Stimulated activated CD4-positive, alpha-beta T cell treated with anti-CD3 and anti-CD28 coated beads, Interleukin-4, amount 100 ng/mL, for 1 hour (primary cell): ENCODE results near the gene SCN2A.
"Not testable (repeated sequence)": the region's sequence is repeated elsewhere in the genome, so short reads cannot be mapped to it uniquely, and the experiment has no call there.

Experiments used
- DNase-seq: peaks from one replicate; pipeline ENCODE4 v3.0.0-alpha.2; 2020

SCN2A gene

DNA sequence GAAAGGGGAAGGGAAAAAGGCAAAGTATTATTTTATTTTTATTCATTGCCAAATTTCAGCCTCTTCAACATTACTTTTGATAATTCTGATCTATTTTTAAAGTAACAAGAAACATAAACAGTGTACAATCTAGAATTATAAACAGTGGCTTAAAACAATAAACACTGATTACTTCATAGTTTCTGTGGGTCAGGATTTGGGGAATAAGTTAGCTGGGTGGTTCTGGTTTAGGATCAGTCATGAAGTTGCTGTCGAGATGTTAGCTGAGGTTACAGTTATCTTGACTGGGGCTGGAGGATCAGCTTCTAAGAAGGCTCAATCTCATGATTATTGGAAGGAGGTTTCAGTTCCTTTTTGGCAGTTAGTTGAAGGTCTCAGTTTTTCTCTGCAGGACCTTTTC lies 109.2 kb downstream of the SCN2A start:
- DNase-seq: no peak

DNA sequence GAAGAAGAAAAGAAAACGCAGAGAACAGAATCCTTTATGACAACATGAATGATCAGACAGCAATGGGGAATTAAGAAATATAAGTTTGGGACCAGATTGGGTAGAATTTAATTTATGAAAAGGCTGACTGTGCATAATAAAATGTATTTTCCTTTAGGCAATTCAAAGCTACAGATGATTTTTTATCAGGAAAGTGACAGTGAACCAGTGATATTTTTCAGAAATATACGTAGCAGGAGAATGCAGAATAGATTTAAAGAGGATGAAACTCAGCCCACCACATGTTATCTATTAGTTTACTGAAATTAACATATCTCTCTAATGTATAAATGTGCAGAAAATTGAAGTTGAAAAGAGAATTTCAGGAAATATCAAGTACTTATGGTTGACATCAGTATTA lies 110.0 kb downstream of the SCN2A start:
- no peak for DNase-seq

DNA sequence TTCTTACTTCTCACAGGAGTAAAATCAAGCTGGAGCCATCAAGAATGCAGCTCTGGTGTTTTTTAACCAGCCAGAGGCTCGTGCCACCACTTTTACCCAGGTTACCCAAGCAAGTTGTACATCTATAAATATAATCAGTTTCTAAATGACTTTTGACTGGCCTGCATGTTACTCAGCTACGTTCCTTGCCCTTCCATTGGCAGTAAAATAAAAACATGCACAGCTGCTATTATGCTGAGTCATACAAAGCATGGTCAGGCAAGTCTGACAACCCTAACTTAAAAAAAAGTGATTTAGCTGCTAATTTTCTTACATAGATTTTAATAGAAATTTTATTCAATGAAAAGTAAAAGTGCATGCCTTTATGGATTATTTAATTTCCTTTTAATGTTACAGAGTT lies 118.5 kb downstream of the SCN2A start:
- no peak for DNase-seq

DNA sequence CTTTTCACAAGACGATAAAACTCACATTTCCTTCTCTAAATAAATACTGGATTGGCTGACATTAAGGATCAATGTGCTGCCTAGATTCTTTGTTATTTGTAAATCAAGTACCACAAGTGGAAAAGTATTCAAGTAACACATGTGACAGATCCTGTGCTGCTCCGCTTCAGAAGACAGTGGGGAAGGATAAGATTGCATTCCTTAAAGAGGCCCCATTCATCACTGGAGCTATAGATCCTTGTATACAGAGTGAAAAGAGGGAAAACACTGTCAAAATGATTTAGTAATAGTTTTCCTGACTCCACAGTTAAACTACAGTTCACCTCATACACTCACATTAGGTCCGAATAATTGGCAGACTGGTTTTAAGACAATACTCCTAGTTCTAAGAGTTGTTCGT lies 122.3 kb downstream of the SCN2A start:
- no peak for DNase-seq

DNA sequence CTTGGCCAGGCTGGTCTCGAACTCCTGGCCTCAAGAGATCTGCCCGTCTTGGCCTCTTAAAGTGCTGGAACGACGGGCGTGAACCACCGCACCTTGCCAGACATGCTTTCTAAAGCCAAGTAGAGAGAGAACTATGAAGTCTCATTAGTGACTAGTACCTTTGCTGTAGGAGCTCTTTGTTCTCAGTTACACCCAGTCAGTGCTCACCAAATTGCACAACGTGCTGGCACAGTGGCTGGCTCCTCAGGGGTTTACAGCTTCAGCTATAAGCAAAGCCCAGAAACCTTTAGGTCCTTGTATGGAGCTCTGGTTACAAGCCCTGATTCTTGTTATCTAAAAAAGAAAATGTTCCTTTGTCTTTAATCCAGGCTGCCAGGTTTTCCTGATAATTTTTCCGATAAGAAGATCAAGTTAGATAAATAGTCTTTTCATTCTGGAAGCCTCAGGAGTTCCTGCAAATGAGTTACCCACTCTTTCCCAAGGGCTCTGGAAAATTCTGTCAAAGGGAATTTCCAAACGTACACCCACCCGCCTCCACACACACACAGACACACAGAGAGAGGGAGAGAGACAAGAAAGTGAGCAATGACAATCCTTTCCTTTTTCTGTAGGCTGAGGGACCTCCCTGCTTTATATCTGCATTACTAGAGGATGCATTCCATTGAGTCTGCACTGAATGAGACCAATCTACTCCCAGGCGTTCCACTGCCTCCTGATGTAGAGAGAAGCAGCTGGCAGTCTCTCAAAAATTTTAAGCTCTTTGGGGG lies 130.1 kb downstream of the SCN2A start:
- no peak for DNase-seq

DNA sequence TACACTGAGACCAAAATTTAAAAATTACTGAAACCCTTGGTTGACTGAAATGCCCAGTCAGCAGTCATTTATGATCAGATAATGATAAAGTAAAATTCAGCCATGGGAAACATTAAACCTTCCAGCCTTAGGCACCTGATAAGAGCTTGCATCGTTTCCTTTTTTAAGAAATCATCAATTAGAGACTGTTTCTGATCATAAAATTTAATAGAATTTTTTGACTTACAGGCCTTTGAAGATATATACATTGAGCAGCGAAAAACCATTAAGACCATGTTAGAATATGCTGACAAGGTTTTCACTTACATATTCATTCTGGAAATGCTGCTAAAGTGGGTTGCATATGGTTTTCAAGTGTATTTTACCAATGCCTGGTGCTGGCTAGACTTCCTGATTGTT lies 130.7 kb downstream of the SCN2A start:
- no peak for DNase-seq

DNA sequence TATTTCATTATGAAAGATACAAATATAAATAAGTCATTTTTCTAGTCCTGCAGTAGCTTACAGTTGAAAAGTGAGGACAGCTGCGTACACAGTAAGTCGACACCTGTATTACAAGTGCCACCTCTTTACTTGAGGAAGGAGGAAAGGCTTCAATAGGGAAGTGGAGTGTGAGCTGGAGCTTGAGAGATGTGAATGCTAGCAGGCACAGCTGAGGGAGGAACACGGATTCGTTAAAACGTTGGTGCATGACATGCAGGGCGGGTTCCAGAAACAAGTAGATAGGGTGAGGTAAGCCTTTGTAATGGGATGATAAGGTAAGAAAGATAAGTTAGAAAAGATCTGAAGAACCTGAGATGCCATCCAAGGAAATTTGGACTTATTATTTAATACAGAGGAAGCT lies 132.1 kb downstream of the SCN2A start:
- no peak for DNase-seq

DNA sequence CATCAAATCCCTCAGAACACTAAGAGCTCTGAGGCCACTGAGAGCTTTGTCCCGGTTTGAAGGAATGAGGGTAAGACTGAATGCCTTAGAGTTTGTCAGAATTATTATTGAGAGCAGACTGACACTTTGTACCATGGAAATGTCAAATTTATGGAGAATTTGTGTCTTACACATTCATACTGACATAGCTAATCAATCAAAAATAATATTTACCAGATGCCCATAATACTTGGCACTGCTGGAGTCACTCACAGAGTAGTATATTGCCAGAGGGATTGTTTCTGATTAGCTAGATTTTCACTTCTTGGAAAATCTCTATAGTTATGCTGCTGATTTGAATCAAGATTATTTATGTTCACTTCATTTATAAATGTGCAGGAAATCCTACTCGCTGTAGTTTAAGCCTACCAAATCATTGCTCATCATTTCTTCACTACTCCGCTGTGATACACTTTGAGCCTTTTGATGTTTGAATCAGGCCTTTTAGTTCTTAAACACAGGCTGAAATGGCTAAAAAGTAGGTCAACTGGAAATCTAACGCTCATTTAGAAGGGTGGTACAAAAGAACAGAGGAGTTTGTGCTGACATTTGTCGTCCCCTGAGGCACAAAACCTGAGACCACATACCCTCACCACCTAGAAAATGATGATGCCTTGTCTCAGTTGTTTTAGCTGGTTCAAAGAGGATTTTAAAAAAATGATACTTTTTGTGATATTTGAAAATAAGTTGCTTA lies 134.2 kb downstream of the SCN2A start:
- no peak for DNase-seq

DNA sequence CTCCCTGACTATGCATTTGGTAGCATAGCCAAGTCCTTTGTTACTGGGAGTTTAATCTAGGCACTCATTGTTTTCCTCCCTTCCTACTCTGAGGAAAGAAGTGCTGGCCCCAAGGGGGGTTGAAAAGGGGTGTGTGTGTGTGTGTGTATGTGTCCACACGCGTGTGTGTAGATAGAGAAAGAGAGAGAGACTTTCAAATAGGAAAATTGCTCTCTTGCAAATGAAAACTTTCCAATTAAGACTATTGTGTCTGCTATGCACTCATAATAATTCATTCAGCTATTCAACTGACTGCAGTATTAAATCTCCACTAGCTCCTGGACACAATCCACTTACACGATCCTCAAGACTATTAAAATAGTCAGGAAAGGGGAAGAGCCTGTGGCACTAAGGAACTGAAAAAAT lies 137.4 kb downstream of the SCN2A start:
- no peak for DNase-seq

DNA sequence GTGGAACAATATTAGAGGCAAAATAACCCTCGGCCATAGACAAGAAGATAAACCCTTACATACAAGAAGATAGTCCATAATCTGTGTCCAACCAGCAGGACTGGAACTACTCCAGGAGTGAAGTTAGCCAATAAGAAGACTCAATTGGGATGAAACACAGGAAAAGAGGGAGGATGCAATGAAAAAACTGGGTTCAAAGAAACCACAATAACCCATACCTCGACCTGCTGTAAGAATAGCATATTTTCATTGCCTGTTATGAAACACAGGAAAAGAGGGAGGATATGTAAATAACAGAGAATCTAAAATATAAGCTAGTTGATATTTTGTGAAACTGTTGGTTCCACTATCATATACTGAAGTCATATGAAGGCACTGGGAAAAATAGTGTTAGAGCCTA lies 143.1 kb downstream of the SCN2A start:
- no peak for DNase-seq

DNA sequence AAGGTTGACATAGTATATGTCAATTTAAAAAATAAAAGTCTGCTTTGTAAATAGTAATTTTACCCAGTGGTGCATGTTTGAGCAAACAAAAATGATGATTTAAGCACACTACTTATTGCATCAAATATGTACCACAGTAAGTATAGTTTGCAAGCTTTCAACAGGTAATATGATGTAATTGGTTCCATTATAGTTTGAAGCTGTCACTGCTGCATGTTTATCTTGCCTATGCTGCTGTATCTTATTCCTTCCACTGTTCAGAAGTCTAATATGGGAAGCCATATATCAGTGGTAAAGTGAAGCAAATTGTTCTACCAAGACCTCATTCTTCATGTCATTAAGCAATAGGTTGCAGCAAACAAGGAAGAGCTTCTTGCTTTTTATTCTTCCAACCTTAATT lies 151.7 kb downstream of the SCN2A start:
- no peak for DNase-seq

DNA sequence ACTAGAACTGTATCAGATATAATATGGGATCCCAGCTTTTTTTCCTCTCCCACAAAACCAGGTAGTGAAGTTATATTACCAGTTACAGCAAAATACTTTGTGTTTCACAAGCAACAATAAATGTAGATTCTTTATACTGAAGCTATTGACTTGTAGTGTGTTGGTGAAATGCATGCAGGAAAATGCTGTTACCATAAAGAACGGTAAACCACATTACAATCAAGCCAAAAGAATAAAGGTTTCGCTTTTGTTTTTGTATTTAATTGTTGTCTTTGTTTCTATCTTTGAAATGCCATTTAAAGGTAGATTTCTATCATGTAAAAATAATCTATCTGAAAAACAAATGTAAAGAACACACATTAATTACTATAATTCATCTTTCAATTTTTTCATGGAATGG lies 152.6 kb downstream of the SCN2A start:
- no peak for DNase-seq

DNA sequence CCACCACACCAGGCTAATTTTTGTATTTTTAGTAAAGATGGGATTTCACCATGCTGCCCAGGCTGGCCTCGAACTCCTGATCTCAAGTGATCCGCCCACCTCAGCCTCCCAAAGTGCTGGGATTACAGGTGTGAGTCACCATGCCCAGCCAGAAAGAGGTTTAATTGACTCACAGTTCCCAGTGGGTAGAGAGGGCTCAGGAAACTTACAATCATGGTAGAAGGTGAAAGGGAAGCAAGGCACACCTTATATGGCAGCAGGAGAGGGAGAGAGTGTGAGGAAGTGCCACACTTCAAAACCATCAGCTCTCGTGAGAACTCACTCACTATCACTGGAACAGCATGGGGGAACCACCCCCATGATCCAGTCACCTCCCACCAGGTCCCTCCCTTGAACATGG lies 159.4 kb downstream of the SCN2A start:
- not testable (repeated sequence) for DNase-seq

DNA sequence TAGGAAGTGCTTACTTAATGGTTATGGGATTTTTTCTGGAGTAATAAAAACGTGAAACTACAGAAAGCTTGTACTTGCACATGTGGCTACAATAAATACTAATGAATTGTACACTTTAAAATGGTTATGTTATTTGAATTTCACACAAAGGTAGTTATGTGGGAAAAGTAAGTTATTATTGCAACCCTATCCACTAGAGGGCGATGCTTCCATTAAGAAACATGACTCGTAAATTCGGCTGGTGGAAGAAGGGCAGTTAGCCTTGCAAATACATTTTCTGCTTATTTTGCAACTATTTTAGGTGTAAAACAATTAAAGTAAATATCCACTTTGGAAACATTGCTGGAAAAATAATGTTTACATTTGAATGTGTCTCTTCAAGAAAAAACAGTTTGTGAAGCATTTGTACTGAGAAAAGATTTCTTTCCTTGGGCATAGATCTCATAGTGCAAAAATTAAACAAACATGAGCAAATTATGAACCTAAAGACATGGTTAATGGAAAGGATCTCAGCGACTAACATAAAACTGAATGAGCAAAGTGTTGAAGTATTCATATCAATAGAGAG lies 162.2 kb downstream of the SCN2A start:
- DNase-seq: no peak

DNA sequence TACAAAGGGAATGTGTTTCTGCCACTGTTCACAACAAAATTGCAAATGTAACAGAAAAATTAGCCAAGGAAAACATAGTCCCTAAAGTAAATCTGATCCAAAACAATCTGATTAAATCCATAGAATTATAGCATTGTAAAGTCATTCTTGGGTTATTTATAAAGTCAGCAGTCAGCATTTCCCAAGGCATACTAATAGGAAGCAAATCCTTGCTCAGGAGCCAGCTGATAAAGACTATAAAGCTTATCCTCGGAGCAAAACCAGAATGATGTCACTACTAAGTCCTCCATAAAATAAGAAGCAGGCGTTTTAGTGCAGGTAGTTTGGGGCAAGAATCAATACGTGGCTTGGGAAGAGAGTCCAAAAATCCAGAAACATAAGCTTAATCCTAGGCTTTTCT lies 162.9 kb downstream of the SCN2A start:
- no peak for DNase-seq

DNA sequence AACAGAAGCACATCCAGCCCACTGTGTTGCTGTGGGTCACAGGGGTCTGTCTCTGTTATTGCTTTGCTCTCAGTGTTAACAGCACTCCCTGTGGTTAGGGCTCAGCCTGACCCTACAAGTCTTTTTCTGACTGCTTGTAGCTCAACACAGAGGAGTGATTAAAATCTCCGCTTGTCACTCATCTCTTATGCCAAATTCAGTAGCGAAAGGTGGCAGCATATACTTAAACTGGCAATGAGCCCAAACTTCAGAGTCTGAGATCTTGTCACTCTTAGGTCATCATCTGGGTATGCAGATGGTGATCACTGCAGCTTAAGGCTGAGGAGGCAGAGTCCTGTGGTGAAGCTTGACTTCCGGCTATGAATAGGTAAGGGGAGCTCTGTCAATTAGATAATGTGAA lies 167.0 kb downstream of the SCN2A start:
- no peak for DNase-seq

DNA sequence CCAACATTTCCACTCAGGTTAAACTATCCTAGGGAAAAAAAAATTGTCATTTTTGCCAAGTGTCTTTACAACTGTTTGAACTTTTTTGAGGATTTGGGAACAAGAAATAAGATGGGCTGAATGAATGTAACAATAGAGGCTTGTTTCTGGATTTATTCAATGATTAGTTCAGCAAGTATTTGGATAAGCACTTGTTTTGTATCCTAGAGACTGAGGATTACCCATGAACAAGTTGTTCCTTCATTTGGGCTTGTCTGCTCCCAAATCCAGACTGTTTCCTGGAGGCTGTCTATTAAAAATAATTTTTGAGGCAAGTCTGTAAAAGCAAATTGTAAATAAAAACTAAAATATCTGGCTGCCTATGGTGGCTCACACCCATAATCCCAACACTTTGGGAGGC lies 168.3 kb downstream of the SCN2A start:
- DNase-seq: no peak

DNA sequence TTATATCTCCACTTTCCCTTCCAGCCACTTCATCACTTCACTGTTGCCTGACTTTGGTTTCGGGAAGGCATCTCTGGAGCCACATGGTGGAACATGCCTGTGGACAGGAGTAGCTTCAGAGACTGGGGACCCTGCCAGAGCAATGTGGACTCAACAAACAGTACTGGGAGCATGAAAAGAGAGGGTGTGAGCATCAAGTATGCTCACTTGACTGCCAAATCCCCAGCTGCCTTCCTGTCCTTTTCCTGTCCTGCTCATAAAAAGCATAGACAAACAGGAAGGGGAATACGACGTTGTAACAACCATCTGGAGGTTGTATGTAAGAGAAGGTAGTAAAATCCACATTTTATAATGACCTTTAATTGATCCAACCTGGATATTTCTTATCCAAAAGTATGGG lies 169.0 kb downstream of the SCN2A start:
- no peak for DNase-seq

DNA sequence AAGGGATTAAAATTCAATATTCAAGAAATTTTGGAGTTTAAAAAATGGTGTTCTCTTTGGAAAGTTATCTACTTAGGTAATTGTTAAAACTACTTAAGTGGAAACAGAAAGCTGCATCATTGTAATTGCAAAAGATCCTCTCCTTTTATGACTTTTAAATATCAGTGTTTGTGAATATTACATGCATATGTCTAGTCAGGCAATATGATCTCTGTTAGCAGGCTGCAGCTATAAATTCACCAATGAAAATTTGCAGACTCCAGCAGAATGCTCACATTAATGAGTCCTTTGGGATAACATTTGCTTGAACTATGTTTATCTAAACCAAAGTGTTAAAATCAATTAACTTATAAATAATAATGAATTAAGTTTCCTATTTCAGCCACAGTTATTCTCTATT lies 171.1 kb downstream of the SCN2A start:
- no peak for DNase-seq

DNA sequence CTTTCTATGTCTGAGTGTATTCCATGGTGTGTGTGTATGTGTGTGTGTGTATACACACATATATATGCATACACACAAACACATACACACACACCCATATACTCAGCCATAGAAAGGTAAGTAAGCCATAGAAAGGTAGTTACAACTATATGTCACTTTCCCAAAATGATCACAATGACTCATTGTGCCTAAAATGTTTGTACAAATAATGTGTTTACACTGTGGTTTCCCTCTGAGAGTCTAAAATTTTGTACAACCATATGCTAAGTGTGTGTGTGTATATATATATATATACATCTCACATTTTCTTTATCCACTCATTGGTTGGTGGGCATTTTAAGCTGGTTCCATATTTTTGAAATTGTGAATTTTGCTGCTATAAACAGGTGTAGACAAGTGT lies 175.0 kb downstream of the SCN2A start:
- no peak for DNase-seq

DNA sequence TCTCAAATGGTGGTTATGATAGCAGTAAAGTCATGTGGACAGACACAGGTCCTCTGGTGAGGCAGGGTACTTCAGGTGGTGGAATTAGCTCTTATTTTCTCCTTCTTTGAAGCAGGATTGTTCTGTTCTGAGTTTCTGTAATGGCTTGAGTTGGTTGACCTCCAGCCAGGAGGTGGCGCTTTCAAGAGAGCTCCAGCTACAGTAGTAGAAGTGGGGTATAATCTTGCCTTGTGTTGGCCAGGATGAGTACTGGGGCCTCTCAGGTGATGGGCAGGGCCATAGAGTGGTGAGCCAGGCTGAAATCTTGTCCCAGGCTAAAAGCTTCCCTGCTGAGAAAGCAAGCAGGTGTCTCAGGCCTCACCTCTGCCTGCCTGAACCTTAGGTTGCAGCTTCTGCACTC lies 177.8 kb downstream of the SCN2A start:
- no peak for DNase-seq

DNA sequence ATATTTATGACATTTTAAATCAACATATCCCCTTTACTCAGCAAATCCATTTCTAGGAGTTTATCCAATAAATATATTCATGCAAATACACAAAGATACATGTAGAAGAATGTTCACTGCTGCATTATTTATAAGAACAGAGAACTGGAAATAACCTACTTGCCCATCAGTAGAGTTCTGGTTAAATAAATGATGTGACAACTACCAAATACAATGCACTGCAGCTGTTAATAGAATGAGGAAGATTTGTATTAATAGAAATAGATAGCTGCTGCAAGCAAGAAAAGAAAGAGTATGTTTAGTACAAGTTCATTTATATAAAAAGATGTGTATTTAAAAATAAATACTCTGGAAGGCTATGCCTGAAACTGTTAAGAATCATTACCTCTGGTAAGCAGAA lies 181.0 kb downstream of the SCN2A start:
- no peak for DNase-seq

DNA sequence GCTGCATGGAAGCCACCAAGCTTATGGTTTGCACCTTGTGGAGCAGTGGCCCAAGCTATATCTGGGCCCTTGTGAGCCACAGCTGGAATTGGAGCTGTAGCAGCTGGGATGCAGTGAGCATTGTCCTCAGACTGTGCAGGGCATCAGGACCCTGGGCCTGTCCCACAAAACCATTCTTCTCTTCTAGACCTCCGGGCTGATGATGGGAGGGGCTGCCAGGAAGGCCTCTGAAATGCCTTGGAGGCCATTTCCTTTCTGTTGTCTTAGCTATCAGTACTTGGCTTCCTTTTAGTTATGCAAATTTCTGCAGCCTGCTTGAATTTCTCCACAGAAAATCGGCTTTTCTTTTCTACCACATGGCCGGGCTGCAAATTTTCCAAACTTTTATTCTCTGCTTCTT lies 183.9 kb downstream of the SCN2A start:
- DNase-seq: no peak

DNA sequence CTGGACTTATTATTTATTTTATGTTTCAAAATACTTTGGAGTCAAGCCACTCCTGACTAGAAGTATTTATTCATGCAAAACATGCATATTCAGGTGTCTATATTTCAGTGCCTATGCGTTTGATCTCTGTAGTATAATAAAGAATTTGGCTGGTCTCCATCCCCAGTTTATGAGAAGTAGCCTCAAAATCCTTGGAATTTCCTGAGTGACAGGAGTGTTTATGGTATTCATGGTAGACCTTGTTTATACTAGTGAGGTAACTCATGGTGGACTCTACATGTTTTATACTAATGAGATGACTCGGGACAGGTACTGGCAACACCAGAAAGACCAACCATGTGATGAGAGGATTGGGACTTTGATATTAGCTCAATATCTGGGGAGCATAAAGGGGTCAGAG lies 186.3 kb downstream of the SCN2A start:
- DNase-seq: no peak

DNA sequence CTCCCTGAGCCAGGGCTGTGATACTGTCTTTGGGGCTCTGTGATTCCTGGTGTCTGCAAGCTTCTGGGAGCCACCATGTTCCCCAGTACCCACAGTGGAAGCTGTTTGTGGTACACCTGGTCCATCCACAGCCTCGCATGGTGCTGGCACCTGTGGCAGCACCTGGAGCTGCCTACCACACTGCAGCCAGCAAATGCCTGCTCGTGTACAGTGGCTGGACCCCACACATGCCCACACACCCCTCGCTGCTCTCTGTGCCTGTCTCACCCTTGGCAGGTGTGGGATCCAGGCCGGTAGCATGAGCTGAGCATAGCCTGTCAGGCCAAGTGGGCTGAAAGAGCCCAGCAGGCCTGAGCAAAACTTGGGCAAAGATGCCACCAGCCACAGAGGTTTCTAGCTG lies 188.5 kb downstream of the SCN2A start:
- no peak for DNase-seq
